ENCODE measurements around the gene CLCA1.

The CLCA1 gene

GRCh38 chr1:86466109-86466844 lies 2.5 kb upstream of the CLCA1 start:
- no peak for DNase-seq

GRCh38 chr1:86466986-86467385 lies 1.7 kb upstream of the CLCA1 start:
- DNase-seq = peak in 1 of 4 experiments; percentile 4

GRCh38 chr1:86470859-86471258 lies 2.1 kb downstream of the CLCA1 start:
- no peak for DNase-seq

GRCh38 chr1:86471291-86471690 lies 2.6 kb downstream of the CLCA1 start:
- DNase-seq = no peak

DNA sequence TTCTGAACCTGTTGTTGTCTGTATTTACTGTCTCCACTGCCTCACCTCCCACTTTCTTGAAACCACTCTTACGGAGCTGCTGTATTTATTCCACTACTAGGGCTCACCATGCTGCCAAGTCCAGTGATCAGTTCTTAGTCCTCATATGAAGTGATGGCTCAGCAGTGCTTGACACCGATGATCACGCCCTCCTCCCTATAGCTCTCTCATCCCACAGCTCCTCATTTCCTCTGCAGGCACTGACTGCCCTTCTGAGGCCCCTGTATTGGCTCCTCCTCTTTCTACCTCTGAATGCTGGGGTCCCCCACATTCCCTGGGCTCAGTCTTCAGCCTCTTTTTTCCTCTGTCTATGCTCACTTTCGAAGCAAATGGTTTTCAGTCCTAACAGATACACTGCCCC lies 3.4 kb downstream of the CLCA1 start:
- DNase-seq = no peak

- DNase-seq = no peak
Observed at GRCh38 chr1:86472767-86473166, 4.0 kb downstream of the CLCA1 start.

GRCh38 chr1:86477256-86477655 lies 8.5 kb downstream of the CLCA1 start:
- no peak for DNase-seq

DNA sequence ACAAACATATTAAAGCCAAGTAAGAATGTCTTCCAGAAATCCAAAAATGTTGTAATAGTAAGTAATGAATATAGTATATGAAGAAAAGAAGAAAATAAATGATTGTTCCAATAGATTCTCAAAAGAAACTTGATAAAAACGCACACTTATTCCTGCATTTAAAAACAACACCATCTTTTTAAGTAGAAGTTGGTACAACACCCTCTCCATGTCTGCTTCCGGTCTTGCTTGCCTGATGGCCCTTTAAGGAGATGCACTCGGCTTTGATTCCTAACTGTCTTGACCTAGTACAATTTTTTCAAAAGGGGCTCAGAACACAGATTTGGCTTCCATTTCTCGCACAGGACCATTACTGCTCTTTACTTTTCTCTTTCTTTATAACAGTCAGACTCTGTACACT lies 9.0 kb downstream of the CLCA1 start:
- DNase-seq = no peak

DNA sequence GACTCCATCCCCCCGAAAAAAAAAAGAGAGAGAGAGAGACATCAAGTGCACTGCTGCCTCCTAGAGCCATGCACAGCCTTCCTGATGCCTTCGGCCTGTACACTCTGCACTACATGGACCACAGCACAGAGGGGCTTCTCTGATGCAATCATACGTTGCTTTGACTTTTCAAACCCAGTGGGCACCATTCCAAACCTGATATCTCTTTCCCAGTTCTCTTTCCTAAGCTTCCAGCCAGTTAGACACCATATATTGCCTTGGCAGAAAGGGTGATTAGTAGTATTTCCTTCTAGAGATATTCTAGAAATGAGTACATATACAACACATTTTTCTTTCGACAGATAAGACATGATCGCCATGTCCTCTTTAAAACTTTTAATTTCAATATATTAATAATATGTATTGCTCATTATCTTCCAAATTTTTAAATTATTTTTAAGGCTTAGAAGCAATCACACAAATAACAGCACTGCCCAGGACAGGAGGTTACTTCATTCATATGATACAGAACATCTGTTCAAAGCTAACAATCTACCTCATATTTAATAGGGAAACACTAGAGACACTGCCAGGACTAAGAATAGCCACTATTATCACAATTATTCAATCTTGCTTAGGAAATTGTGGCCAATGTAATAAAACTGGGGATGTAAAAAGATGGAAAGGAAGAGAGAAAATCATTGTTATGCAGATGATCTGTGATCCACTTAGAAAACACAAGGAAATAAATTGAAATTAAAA lies 9.9 kb downstream of the CLCA1 start:
- DNase-seq = no peak

DNA sequence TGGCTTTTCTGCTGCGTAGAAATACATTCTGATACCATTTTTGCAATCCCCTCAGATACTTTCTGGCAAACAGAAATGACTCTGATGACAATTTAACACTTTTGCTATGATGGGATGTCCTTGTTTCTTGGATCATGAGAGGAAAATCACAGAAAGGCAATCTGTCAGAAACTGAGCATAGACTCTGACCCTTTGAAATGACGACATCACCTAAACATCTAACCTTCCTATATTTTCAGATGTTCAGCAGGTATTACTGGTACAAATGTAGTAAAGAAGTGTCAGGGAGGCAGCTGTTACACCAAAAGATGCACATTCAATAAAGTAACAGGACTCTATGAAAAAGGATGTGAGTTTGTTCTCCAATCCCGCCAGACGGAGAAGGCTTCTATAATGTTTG lies 13.2 kb downstream of the CLCA1 start:
- DNase-seq = no peak

DNA sequence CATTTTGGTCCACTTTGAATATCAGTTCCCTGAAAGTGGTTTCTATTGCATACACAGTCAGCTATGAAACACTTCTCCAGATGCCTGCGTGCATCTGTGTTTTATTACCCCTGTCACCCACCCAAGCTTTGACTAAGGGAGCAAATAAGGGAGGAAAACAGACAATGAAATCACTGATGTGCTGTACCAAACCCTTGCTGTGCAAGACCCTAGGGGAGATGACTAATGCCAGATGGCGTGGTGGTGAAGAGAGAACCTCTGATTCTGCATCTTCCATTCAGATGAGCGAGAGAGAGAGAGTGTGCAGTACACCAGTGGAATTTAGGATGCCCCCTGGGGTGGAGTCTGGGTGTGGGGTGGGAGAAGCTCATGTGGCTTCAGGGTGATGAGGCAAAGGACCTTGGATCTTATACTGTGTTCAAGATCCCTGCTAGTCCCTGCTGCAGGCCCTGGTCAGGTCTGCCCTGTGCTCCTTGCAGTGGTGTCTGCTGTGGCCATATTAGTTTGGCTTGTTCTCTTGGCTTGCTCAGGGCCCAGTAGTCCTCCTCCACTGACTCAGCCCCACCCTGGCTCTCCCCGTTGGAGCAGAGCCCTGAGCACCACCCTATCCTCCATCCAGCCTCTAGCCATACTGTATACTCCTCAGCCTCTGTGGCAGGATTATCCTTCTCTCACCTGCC lies 18.5 kb downstream of the CLCA1 start:
- no peak for DNase-seq

DNA sequence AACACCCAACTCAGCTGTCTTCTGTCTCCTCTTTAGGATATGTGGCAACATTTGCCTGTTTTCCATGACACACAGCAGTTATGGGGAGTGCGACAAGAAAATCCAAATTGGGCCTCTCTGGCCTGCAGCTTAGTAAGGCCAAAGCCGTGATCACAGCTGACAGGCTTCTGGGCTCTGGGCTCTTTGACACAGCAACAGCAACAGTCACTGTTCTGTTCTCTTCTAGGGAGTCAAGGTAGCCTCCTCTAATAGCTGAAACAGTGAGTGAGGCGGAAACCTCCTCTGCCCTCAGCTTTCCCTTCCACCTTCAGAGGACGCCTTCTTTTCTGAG lies 19.0 kb downstream of the CLCA1 start:
- DNase-seq = no peak

GRCh38 chr1:86489242-86489878 lies 20.6 kb downstream of the CLCA1 start:
- no peak for DNase-seq

GRCh38 chr1:86491171-86491950 lies 22.6 kb downstream of the CLCA1 start:
- no peak for DNase-seq

GRCh38 chr1:86498281-86498680 lies 29.6 kb downstream of the CLCA1 start:
- DNase-seq = no peak

DNA sequence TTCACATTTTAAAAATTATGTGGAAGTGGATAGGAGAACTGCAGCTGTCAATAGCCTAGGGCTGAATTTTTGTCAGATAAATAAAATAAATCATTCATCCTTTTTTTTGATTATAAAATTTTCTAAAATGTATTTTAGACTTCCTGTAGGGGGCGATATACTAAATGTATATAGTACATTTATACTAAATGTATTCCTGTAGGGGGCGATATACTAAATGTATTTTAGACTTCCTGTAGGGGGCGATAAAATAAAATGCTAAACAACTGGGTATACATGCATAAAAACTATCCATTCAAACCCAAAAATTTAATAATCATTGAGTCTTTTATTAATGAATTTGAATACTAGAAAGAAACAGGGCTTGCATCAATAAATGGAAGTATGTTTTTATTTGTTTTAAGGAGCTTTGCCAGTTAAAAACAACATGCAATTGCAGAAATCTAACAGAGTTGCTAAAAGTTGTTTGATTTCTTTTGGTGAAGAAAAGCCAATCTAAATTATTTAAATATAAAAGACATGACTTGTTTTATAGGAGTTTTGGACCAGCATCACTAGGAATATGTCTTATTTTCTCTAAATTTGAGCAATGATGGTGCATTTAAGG lies 31.4 kb downstream of the CLCA1 start:
- peak in 2 of 4 experiments; percentile 84 to 95 for DNase-seq

GRCh38 chr1:86500714-86501113 lies 32.0 kb downstream of the CLCA1 start:
- DNase-seq = no peak

DNA sequence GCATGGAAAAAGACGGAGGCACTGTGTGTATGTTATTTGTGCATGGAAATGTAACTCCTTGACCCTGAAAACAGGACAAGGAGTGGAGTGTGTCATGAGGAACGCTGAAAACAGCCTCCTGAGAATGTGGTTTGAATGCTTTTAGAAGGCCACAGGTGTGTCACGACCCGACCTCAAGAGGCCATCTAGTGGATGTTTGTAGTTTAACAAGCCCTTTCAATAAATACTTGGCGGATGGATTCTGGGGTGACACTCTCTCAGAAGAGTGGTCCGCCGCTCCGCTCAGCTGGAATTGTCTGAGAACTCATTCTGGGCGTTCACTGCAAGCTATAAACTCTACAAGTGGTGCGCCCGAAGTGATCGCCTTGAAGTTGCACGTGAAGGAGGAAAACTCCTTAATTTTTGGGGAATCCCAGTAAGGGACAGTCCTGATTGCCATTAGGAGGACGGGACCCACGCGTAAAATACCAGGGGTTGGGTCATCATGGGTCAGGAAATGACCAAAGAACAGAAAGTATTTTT lies 33.5 kb downstream of the CLCA1 start:
- DNase-seq = peak in 3 of 4 experiments; percentile 4 to 24 (median 18)

DNA sequence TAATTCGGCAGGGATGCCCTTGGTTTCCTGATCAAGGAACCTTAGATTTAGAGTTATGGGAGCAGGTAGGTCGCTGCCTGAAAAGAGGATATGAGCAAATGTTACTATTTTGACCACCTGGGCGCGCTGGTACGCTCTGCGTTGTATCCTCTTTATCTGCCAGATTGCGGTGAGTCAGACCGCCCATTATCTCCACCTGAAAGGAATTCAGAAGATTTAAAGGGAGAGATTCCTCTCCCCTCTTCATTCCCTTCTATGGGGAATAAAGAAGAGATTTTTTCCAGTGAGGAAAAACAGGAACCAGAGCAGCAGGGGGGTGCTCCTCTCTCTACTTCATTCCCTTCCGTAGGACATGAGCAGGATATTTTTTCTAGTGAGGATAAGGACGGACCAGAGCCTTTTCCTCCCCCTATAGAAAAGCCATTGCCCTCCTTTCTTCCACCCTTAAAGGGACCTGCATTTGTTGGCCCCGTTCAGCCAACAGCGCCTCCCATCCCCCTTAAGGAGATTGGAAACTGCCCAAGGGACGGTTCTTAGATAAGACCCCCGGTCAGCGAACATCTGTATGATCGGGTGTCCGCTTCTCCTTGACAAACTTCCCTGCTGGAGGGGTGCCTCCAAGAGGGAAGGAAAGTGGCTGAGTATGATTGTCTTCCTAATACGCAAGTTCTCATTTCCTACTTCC lies 34.1 kb downstream of the CLCA1 start:
- DNase-seq = no peak

GRCh38 chr1:86503406-86504136 lies 34.8 kb downstream of the CLCA1 start:
- DNase-seq = peak in 3 of 4 experiments; percentile 15 to 56 (median 31)

Data from suppressor macrophage (primary cell).